HepG2 (cell line): ENCODE results near the gene FASTKD2. TPM values are rescaled to one million over a fixed set of nuclear protein-coding genes. Genes with fewer than 3 reads are reported as not detected.

Experiments used
- ATAC-seq: fragments of 200-7000 bp; cut with Tn5 transposase; 3 replicates; pipeline ENCODE4 v1.9.1; 2020; ENCODE audit warnings: mild to moderate bottlenecking, moderate library complexity
- BruUV-seq: library from RNA; stranded (reverse); fragments of 400-500 nt; replicated peaks from 2 replicates; lab custom pipeline; 2021; lab: Mats Ljungman, UMichigan
- CTCF ChIA-PET: fragments of 300-600 bp; formaldehyde crosslinking; extraction: SDS; loops from one replicate; lab custom pipeline; 2021; ENCODE audit warnings: low total read pairs, inconsistent platforms, low intra/inter-chr PET ratio; lab: Yijun Ruan, JAX
- POLR2A ChIA-PET: fragments of 350-600 bp; sonication (Branson Sonifier 250); formaldehyde crosslinking; loops from one replicate; lab custom pipeline; 2020; ENCODE audit warnings: antibody characterized with exemption, inconsistent platforms; lab: Yijun Ruan, JAX
- DNase-seq: peaks from one replicate; pipeline ENCODE4 v3.0.0-alpha.2; 2015; ENCODE audit warnings: low spot score
- FAIRE-seq: peaks from 3 replicates; lab custom pipeline; 2011; peaks lifted over from hg19 to GRCh38; lab: Jason Lieb, UNC
- H2AFZ ChIP-seq: one replicate; pipeline ENCODE4 v1.6.1; 2011; ENCODE audit warnings: low read length, inconsistent platforms
- H3K27ac ChIP-seq: fragments of 300-600 bp; 3 replicates; pipeline ENCODE4 v1.8.0; 2011; ENCODE audit warnings: mixed run types, mild to moderate bottlenecking, mixed read lengths, low read length, inconsistent platforms; ENCODE audit not compliant: insufficient read depth; ENCODE audit errors: extremely low read length
- H3K27me3 ChIP-seq, 2 experiments: fragments of 200-600 bp in 1 of 2; 2 replicates in 1 of 2; 3 replicates in 1 of 2; pipeline versions ENCODE4 v1.6.0 to v1.8.0; 2011; ENCODE audit warnings: low read length in 2 of 2, mild to moderate bottlenecking in 2 of 2, moderate library complexity in 2 of 2, inconsistent platforms in 1 of 2; ENCODE audit not compliant: insufficient read depth in 2 of 2, control insufficient read depth in 1 of 2
- H3K36me3 ChIP-seq, 2 experiments: fragments of 200-600 bp in 1 of 2; replicated peaks in 1 of 2; 2 replicates in 1 of 2; 3 replicates in 1 of 2; pipeline versions ENCODE4 v1.5.1 to v1.8.0; 2011; ENCODE audit warnings: low read length in 2 of 2, inconsistent platforms in 1 of 2; ENCODE audit not compliant: insufficient read depth in 2 of 2, control insufficient read depth in 1 of 2
- H3K4me1 ChIP-seq: 2 replicates; pipeline ENCODE4 v1.5.1; 2012; ENCODE audit warnings: low read length, inconsistent platforms; ENCODE audit not compliant: insufficient read depth
- H3K4me2 ChIP-seq: 2 replicates; pipeline ENCODE4 v1.6.0; 2011; ENCODE audit warnings: low read depth, low read length, inconsistent platforms
- H3K4me3 ChIP-seq, 3 experiments: fragments of 200-600 bp in 1 of 3; sonication (generic), shearing (Covaris generic) in 1 of 3; replicated peaks in 1 of 3; 2 replicates each; pipeline ENCODE4 v1.5.1; 2011 to 2016; ENCODE audit warnings: low read length in 3 of 3, inconsistent platforms in 2 of 3, low read depth in 2 of 3, mild to moderate bottlenecking in 2 of 3, control low read depth in 1 of 3, mixed read lengths in 1 of 3; ENCODE audit not compliant: insufficient read depth in 1 of 3
- H3K79me2 ChIP-seq: one replicate; pipeline ENCODE4 v1.6.1; 2011; ENCODE audit warnings: low read length, inconsistent platforms; ENCODE audit not compliant: insufficient read depth
- H3K9ac ChIP-seq: 2 replicates; pipeline ENCODE4 v1.6.0; 2011; ENCODE audit warnings: mild to moderate bottlenecking, low read depth, low read length, inconsistent platforms; ENCODE audit not compliant: insufficient read depth
- H3K9me3 ChIP-seq: 2 replicates; pipeline ENCODE4 v1.5.1; 2012; ENCODE audit warnings: mild to moderate bottlenecking, low read length
- H4K20me1 ChIP-seq: 2 replicates; pipeline ENCODE4 v1.6.0; 2011; ENCODE audit warnings: inconsistent platforms, mild to moderate bottlenecking, low read length, moderate library complexity; ENCODE audit not compliant: insufficient read depth
- ATM ChIP-seq: fragments of 450-650 bp; IDR thresholded peaks from 2 replicates; pipeline ENCODE4 v1.7.1; 2017; ENCODE audit warnings: mild to moderate bottlenecking, borderline replicate concordance
- GFI1 ChIP-seq: sonication (generic); formaldehyde crosslinking; IDR thresholded peaks from 2 replicates; pipeline ENCODE4 v1.5.0; 2020; ENCODE audit warnings: missing genetic modification reagents, mild to moderate bottlenecking, borderline replicate concordance
- HES4 ChIP-seq: sonication (generic); formaldehyde crosslinking; IDR thresholded peaks from 2 replicates; pipeline ENCODE4 v1.9.0; 2021; ENCODE audit warnings: mild to moderate bottlenecking, missing genetic modification reagents, borderline replicate concordance
- HOXA7 ChIP-seq: sonication (generic); formaldehyde crosslinking; IDR thresholded peaks from 2 replicates; pipeline ENCODE4 v1.8.1; 2022; ENCODE audit warnings: mild to moderate bottlenecking, missing genetic modification reagents, moderate library complexity
- NFIB ChIP-seq: sonication (generic); formaldehyde crosslinking; IDR thresholded peaks from 2 replicates; pipeline ENCODE4 v1.9.0; 2021; ENCODE audit warnings: missing genetic modification reagents, mild to moderate bottlenecking, borderline replicate concordance
- PHF20 ChIP-seq: sonication (generic); formaldehyde crosslinking; IDR thresholded peaks from 2 replicates; pipeline ENCODE4 v1.5.0; 2020; ENCODE audit warnings: mild to moderate bottlenecking, missing genetic modification reagents
- PRPF4 ChIP-seq: fragments of 200-400 bp; formaldehyde crosslinking; IDR thresholded peaks from 2 replicates; pipeline ENCODE4 v1.6.1; 2016; ENCODE audit warnings: low read length, low read depth; ENCODE audit not compliant: poor library complexity, severe bottlenecking
- TBL1XR1 ChIP-seq: fragments of 150-350 bp; IDR thresholded peaks from 2 replicates; pipeline ENCODE4 v1.6.1; 2014; ENCODE audit warnings: borderline replicate concordance, low read length; ENCODE audit not compliant: partially characterized antibody
- ZMAT3 ChIP-seq: sonication (generic); formaldehyde crosslinking; conservative IDR thresholded peaks from 2 replicates; pipeline ENCODE4 v1.7.0; 2021; ENCODE audit warnings: missing genetic modification reagents
- ZNF263 ChIP-seq: sonication (generic); formaldehyde crosslinking; IDR thresholded peaks from 2 replicates; pipeline ENCODE4 v1.4.0; 2020; ENCODE audit warnings: missing genetic modification reagents
- ZNF264 ChIP-seq: sonication (generic); formaldehyde crosslinking; IDR thresholded peaks from 2 replicates; pipeline ENCODE4 v1.4.0; 2020; ENCODE audit warnings: missing genetic modification reagents
- ZNF337 ChIP-seq: sonication (generic); formaldehyde crosslinking; IDR thresholded peaks from 2 replicates; pipeline ENCODE4 v1.5.1; 2020; ENCODE audit warnings: missing genetic modification reagents, low read depth, mild to moderate bottlenecking, borderline replicate concordance
- ZNF383 ChIP-seq: sonication (generic); formaldehyde crosslinking; IDR thresholded peaks from 2 replicates; pipeline ENCODE4 v1.4.0; 2020; ENCODE audit warnings: missing genetic modification reagents, mild to moderate bottlenecking, borderline replicate concordance
- ZNF556 ChIP-seq: sonication (generic); formaldehyde crosslinking; IDR thresholded peaks from 2 replicates; pipeline ENCODE4 v1.4.0; 2020; ENCODE audit warnings: mild to moderate bottlenecking, missing genetic modification reagents, borderline replicate concordance
- ZNF563 ChIP-seq: sonication (generic); formaldehyde crosslinking; IDR thresholded peaks from 2 replicates; pipeline ENCODE4 v1.8.0; 2022; ENCODE audit warnings: mild to moderate bottlenecking, moderate library complexity, missing genetic modification reagents
- ZNF567 ChIP-seq: sonication (generic); formaldehyde crosslinking; IDR thresholded peaks from 2 replicates; pipeline ENCODE4 v1.8.1; 2023; ENCODE audit warnings: mild to moderate bottlenecking, missing genetic modification reagents, borderline replicate concordance
- ZNF629 ChIP-seq: sonication (generic); formaldehyde crosslinking; conservative IDR thresholded peaks from 2 replicates; pipeline ENCODE4 v1.5.0; 2020; ENCODE audit warnings: missing genetic modification reagents
- ZNF660 ChIP-seq: sonication (generic); formaldehyde crosslinking; IDR thresholded peaks from 2 replicates; pipeline ENCODE4 v1.5.1; 2020; ENCODE audit warnings: mild to moderate bottlenecking, low read depth, missing genetic modification reagents, borderline replicate concordance
- ZNF790 ChIP-seq: sonication (generic); formaldehyde crosslinking; IDR thresholded peaks from 2 replicates; pipeline ENCODE4 v1.8.0; 2022; ENCODE audit warnings: missing genetic modification reagents, mild to moderate bottlenecking, borderline replicate concordance
- WGBS: methylation state at CpG from one replicate; pipeline ENCODE4 v1.1.6; 2017; ENCODE audit warnings: low lambda C conversion rate; 5-methylcytosine and 5-hydroxymethylcytosine counted together
- in situ Hi-C: cut with HindIII; loops from 2 replicates; pipeline ENCODE4 v1.10.0; 2017; ENCODE audit warnings: low pct_unique_long_range_greater_than_20kb; ENCODE audit not compliant: extremely low pct_ligation_motif_present
- intact Hi-C: fragments of 100-400 bp; cut with micrococcal nuclease; formaldehyde crosslinking; loops from one replicate; pipeline ENCODE4 v1.10.0; 2022; ENCODE audit not compliant: unreplicated experiment
- polyA plus RNA-seq, 8 experiments: library from polyadenylated mRNA; depleted of rRNA in 3 of 8; stranded (reverse) in 7 of 8; unstranded in 1 of 8; fragments of >200 nt; fragmentation: Illumina TruSeq in 4 of 8; extraction: Trizol in 4 of 8; gene quantifications; 2 replicates each; pipeline versions ENCODE4 v1.2.1 to v1.2.3, GENCODE V29; 2011 to 2016; ENCODE audit warnings: low read depth in 4 of 8, missing spikeins in 1 of 8, mixed read lengths in 1 of 8; ENCODE audit not compliant: insufficient read depth in 1 of 8
- total RNA-seq, 5 experiments: library from RNA; depleted of rRNA; stranded (reverse); fragments of >200 nt; fragmentation: Illumina TruSeq; extraction: Trizol; gene quantifications; 2 replicates each; pipeline ENCODE4 v1.2.3, GENCODE V29; 2016; ENCODE audit warnings: low read depth in 1 of 5
- TF ChIP-seq, protein P1 (sequence below): sonication (generic); formaldehyde crosslinking; IDR thresholded peaks from 2 replicates; pipeline ENCODE4 v1.4.0; 2020; ENCODE audit warnings: mild to moderate bottlenecking, missing genetic modification reagents
- TF ChIP-seq, protein P2 (sequence below): IDR thresholded peaks from 2 replicates; pipeline ENCODE4 v1.6.1; 2016; ENCODE audit warnings: missing compliant biosample characterization, missing genetic modification reagents, borderline replicate concordance

Gene FASTKD2
- total and polyA plus RNA-seq, 2 of the 13 experiments (the other 11 are each of a cell fraction or from before 2014, with no cell fraction given), result 41.1 to 77.8 TPM

DNA sequence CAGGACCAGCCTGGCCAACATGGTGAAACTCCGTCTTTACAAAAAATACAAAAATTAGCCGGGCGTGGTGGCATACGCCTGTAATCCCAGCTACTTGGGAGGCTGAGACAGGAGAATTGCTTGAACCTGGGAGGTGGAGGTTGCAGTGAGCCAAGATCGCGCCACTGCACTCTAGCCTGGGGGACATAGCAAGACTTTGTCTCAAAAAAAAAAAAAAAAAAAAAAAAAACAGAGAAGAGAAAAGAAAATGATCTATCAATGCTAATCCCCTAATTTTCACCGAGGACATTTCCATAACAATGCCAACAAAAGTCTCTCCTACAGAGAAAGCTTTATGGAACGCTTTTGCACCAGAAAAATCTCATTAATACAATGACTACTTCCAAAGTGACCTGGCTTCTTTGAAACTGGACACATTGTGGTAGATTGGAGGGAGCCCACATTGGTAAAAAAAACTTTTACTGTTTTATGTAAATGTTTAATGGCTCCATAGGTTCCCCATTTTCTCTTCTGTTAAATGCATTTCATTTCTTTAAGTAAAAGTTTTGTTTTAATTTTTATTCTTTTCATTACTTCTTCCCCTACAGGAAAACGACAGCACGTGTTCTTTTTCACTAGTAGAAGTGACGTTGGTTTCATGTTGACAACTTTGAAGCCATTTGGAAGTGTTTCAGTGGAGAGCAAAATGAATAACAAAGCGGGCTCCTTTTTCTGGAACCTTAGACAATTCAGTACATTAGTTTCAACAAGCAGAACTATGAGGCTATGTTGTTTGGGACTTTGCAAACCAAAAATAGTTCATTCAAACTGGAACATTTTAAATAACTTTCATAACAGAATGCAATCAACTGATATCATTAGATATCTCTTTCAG is 888 bp downstream of the FASTKD2 start:
- in situ Hi-C loops (no loop called here), intact Hi-C loops (loop anchor here (1.0 kb wide), 1 partner anchor 9 kb away; no protein-coding TSS in a partner anchor)
- H3K9ac ChIP-seq, result peak overlapping the region; percentile 90
- CTCF ChIA-PET, result no interaction called here
- BruUV-seq, result no TSS peak
- POLR2A ChIA-PET, result interaction anchor here (1.1 to 1.7 kb wide), 4 partner anchors 10 to 764 kb away, joined by 5 to 9 read pairs (median 7); partner anchors contain the start of gene CREB1
- no peaks in the 10 kb centered on the region for H3K9me3 ChIP-seq
- no peak for DNase-seq
- H4K20me1 ChIP-seq, result peaks cover 3% of the 10 kb centered on the region; the same call in 1 of the 2 replicates
- no peaks in the 10 kb centered on the region; a peak in 1 of 5 replicates for H3K27me3 ChIP-seq
- peak overlapping the region; percentile 84 for H3K27ac ChIP-seq
- H3K4me3 ChIP-seq, result peak overlapping the region; percentile 77 to 84 (median 82)
- WGBS, result 41% methylated on average over 12 of the region's 12 CpGs
- peaks cover 10 to 11% of the 10 kb centered on the region in 2 experiments for H3K36me3 ChIP-seq
- ATAC-seq, result no peak; the same call in 2 of the 3 replicates
- H3K4me2 ChIP-seq, result peak overlapping the region; percentile 96
- no peak for FAIRE-seq
- peaks cover 44% of the 10 kb centered on the region for H3K4me1 ChIP-seq
- peaks cover 38% of the 10 kb centered on the region for H3K79me2 ChIP-seq
- H2AFZ ChIP-seq, result no peak overlapping the region
- TF ChIP-seq ZNF660 (CRISPR knock-in tag), result no peak
- no peak for TF ChIP-seq TBL1XR1
- TF ChIP-seq ZNF263 (CRISPR knock-in tag), result no peak
- TF ChIP-seq, protein P1, sequence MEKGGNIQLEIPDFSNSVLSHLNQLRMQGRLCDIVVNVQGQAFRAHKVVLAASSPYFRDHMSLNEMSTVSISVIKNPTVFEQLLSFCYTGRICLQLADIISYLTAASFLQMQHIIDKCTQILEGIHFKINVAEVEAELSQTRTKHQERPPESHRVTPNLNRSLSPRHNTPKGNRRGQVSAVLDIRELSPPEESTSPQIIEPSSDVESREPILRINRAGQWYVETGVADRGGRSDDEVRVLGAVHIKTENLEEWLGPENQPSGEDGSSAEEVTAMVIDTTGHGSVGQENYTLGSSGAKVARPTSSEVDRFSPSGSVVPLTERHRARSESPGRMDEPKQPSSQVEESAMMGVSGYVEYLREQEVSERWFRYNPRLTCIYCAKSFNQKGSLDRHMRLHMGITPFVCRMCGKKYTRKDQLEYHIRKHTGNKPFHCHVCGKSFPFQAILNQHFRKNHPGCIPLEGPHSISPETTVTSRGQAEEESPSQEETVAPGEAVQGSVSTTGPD (CRISPR knock-in tag), result no peak
- TF ChIP-seq HES4 (CRISPR knock-in tag), result 0 out of 2 replicates have a peak, but pooled peaks have one; percentile 23
- no peak; the same call in 1 of the 2 replicates for TF ChIP-seq ZNF383
- TF ChIP-seq, protein P2, sequence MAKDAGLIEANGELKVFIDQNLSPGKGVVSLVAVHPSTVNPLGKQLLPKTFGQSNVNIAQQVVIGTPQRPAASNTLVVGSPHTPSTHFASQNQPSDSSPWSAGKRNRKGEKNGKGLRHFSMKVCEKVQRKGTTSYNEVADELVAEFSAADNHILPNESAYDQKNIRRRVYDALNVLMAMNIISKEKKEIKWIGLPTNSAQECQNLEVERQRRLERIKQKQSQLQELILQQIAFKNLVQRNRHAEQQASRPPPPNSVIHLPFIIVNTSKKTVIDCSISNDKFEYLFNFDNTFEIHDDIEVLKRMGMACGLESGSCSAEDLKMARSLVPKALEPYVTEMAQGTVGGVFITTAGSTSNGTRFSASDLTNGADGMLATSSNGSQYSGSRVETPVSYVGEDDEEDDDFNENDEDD (CRISPR knock-in tag), result no peak
- TF ChIP-seq ATM, result no peak
- TF ChIP-seq ZNF556 (CRISPR knock-in tag), result no peak
- no peak for TF ChIP-seq PHF20 (CRISPR knock-in tag)
- TF ChIP-seq GFI1, result no peak
- no peak for TF ChIP-seq ZNF264 (CRISPR knock-in tag)
- TF ChIP-seq PRPF4, result no peak
- TF ChIP-seq ZNF337 (CRISPR knock-in tag), result no peak; the same call in 1 of the 2 replicates
- TF ChIP-seq NFIB (CRISPR knock-in tag), result no peak
- no peak for TF ChIP-seq ZNF629 (CRISPR knock-in tag)
- TF ChIP-seq ZNF563 (CRISPR knock-in tag), result peak; percentile 39; the same call in 1 of the 2 replicates
- 0 out of 2 replicates have a peak, but pooled peaks have one; percentile 53 for TF ChIP-seq ZNF790
- TF ChIP-seq HOXA7, result no peak
- TF ChIP-seq ZNF567 (CRISPR knock-in tag), result 0 out of 2 replicates have a peak, but pooled peaks have one; percentile 5
- TF ChIP-seq ZMAT3 (CRISPR knock-in tag), result no peak
